OCI-LY3 (cell line): Measurements from ENCODE around the gene GRM3.

Experiments
- CTCF ChIP-seq: fragments of 200-600, 300-600 bp; sonication (generic); IDR thresholded peaks from 2 replicates; pipeline ENCODE4 v1.5.1; 2014; ENCODE audit warnings: antibody characterized with exemption, low read length, low read depth
- EZH2phosphoT487 ChIP-seq: fragments of 200-600 bp; shearing (Covaris generic); IDR thresholded peaks from 2 replicates; pipeline ENCODE4 v1.6.1; 2018; ENCODE audit warnings: antibody characterized with exemption, mixed run types, low read depth

DNA sequence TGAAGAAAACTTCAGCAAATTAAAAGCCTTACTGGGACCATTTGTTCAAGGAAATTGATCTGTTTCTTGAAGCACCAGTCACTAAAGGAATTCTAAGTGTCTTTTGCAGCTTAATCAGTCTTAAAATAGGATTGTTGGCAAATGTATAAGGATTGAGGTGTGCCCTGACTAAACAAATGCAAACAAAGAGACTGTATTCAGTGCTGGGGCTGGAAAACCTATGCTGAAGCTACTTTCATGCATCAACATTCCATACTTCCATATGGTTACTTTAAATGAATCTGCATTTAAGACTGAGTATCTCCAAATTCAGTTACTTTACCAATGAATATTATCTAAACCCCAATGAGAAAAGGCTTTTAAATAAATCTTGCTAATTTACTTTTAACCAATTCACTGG is 232.4 kb downstream of the GRM3 start:
- TF ChIP-seq CTCF, result no peak
- TF ChIP-seq EZH2phosphoT487, result no peak
